ENCODE data around the gene FTO.

GRCh38 chr16:54116124-54116655, 412.2 kb downstream of the FTO start:
- TF ChIP-seq CTCF (IDR thresholded peaks at IDR 0.05) (no peak), POLR2A (IDR thresholded peaks at IDR 0.05) (no peak), EP300 (IDR thresholded peaks at IDR 0.05) (no peak)

Measured in tibial nerve (tissue), 4 donors.